ENCODE data around the gene ANXA3. TPM values are rescaled to one million over a fixed set of nuclear protein-coding genes. Genes with fewer than 3 reads are reported as not detected.

Gene ANXA3
- total RNA-seq, 1 donor from 2014 or later, result 1.9 TPM

GRCh38 chr4:78553043-78553396 lies 1.4 kb downstream of the ANXA3 start:
- no peak for DNase-seq
- peaks cover 11% of the 10 kb centered on the region for H3K4me1 Mint-ChIP-seq
- intact Hi-C loops (cut with micrococcal nuclease), result loop anchor here (5.0 kb wide), 1 partner anchor 224 kb away; the partner anchor contains the start of gene BMP2K
- peaks cover 20% of the 10 kb centered on the region for H3K27me3 Mint-ChIP-seq
- H3K36me3 Mint-ChIP-seq (ENCODE audit: low read depth), result peaks cover 17% of the 10 kb centered on the region
- no peak overlapping the region for H3K27ac Mint-ChIP-seq
- no peak overlapping the region for H3K4me3 Mint-ChIP-seq
- H3K9me3 Mint-ChIP-seq, result peaks cover 10% of the 10 kb centered on the region

- peaks cover 17% of the 10 kb centered on the region for H3K36me3 Mint-ChIP-seq (ENCODE audit: low read depth)
- no peak overlapping the region for H3K27ac Mint-ChIP-seq
- H3K27me3 Mint-ChIP-seq, result peaks cover 20% of the 10 kb centered on the region
- H3K4me1 Mint-ChIP-seq, result peaks cover 11% of the 10 kb centered on the region
- H3K4me3 Mint-ChIP-seq, result no peak overlapping the region
- DNase-seq, result no peak
- intact Hi-C loops (cut with micrococcal nuclease), result loop anchor here (5.0 kb wide), 1 partner anchor 224 kb away; the partner anchor contains the start of gene BMP2K
- H3K9me3 Mint-ChIP-seq, result peaks cover 10% of the 10 kb centered on the region
Measured at GRCh38 chr4:78553529-78554060, 2.0 kb downstream of the ANXA3 start.

- H3K9me3 Mint-ChIP-seq, result peaks cover 10% of the 10 kb centered on the region
- no peak for DNase-seq
- H3K27ac Mint-ChIP-seq, result no peak overlapping the region
- no peak overlapping the region for H3K4me3 Mint-ChIP-seq
- peaks cover 5% of the 10 kb centered on the region for H3K4me1 Mint-ChIP-seq
- intact Hi-C loops (cut with micrococcal nuclease), result no loop called here
- H3K27me3 Mint-ChIP-seq, result no peaks in the 10 kb centered on the region
- H3K36me3 Mint-ChIP-seq (ENCODE audit: low read depth), result peaks cover 17% of the 10 kb centered on the region
Measured at GRCh38 chr4:78556665-78557064, 5.1 kb downstream of the ANXA3 start.

GRCh38 chr4:78557841-78558240 lies 6.3 kb downstream of the ANXA3 start:
- intact Hi-C loops (cut with micrococcal nuclease), result no loop called here
- Mint-ChIP-seq H3K4me1 (no peaks in the 10 kb centered on the region), H3K27ac (no peak overlapping the region), H3K36me3 (ENCODE audit: low read depth) (peaks cover 16% of the 10 kb centered on the region), H3K9me3 (peaks cover 10% of the 10 kb centered on the region), H3K27me3 (peaks cover 2% of the 10 kb centered on the region), H3K4me3 (no peak overlapping the region)
- no peak for DNase-seq

- Mint-ChIP-seq H3K27ac (no peak overlapping the region), H3K27me3 (peaks cover 4% of the 10 kb centered on the region), H3K4me1 (no peaks in the 10 kb centered on the region), H3K9me3 (peaks cover 10% of the 10 kb centered on the region), H3K36me3 (ENCODE audit: low read depth) (peaks cover 16% of the 10 kb centered on the region), H3K4me3 (no peak overlapping the region)
- intact Hi-C loops (cut with micrococcal nuclease), result no loop called here
- DNase-seq, result no peak
Measured at GRCh38 chr4:78558410-78558809, 6.8 kb downstream of the ANXA3 start.

GRCh38 chr4:78560296-78560963 lies 8.9 kb downstream of the ANXA3 start:
- no peak for DNase-seq
- peaks cover 6% of the 10 kb centered on the region for H3K36me3 Mint-ChIP-seq (ENCODE audit: low read depth)
- intact Hi-C loops (cut with micrococcal nuclease), result no loop called here
- no peak overlapping the region for H3K27ac Mint-ChIP-seq
- peaks cover 3% of the 10 kb centered on the region for H3K9me3 Mint-ChIP-seq
- H3K27me3 Mint-ChIP-seq, result peaks cover 7% of the 10 kb centered on the region
- H3K4me3 Mint-ChIP-seq, result no peak overlapping the region
- no peaks in the 10 kb centered on the region for H3K4me1 Mint-ChIP-seq

GRCh38 chr4:78561677-78562076 lies 10.1 kb downstream of the ANXA3 start:
- peaks cover 2% of the 10 kb centered on the region for H3K36me3 Mint-ChIP-seq (ENCODE audit: low read depth)
- no peaks in the 10 kb centered on the region for H3K4me1 Mint-ChIP-seq
- intact Hi-C loops (cut with micrococcal nuclease), result no loop called here
- H3K27ac Mint-ChIP-seq, result no peak overlapping the region
- DNase-seq, result no peak
- peaks cover 7% of the 10 kb centered on the region for H3K27me3 Mint-ChIP-seq
- peaks cover 3% of the 10 kb centered on the region for H3K9me3 Mint-ChIP-seq
- no peak overlapping the region for H3K4me3 Mint-ChIP-seq

GRCh38 chr4:78562687-78563086 lies 11.1 kb downstream of the ANXA3 start:
- Mint-ChIP-seq H3K36me3 (ENCODE audit: low read depth) (no peaks in the 10 kb centered on the region), H3K9me3 (no peaks in the 10 kb centered on the region), H3K27me3 (peaks cover 7% of the 10 kb centered on the region), H3K27ac (no peak overlapping the region), H3K4me1 (no peaks in the 10 kb centered on the region), H3K4me3 (no peak overlapping the region)
- intact Hi-C loops (cut with micrococcal nuclease), result no loop called here
- no peak for DNase-seq

- no peak for DNase-seq
- H3K27me3 Mint-ChIP-seq, result peaks cover 8% of the 10 kb centered on the region
- H3K4me1 Mint-ChIP-seq, result no peaks in the 10 kb centered on the region
- H3K9me3 Mint-ChIP-seq, result no peaks in the 10 kb centered on the region
- intact Hi-C loops (cut with micrococcal nuclease), result no loop called here
- no peak overlapping the region for H3K27ac Mint-ChIP-seq
- H3K4me3 Mint-ChIP-seq, result no peak overlapping the region
- H3K36me3 Mint-ChIP-seq (ENCODE audit: low read depth), result no peaks in the 10 kb centered on the region
Measured at GRCh38 chr4:78565971-78566372, 14.4 kb downstream of the ANXA3 start.

- intact Hi-C loops (cut with micrococcal nuclease), result no loop called here
- no peaks in the 10 kb centered on the region for H3K36me3 Mint-ChIP-seq (ENCODE audit: low read depth)
Measured at GRCh38 chr4:78566834-78567499, 15.4 kb downstream of the ANXA3 start.

GRCh38 chr4:78567500-78568060 lies 16.0 kb downstream of the ANXA3 start:
- no peaks in the 10 kb centered on the region for H3K4me1 Mint-ChIP-seq
- H3K27me3 Mint-ChIP-seq, result peaks cover 8% of the 10 kb centered on the region
- no peak overlapping the region for H3K27ac Mint-ChIP-seq
- intact Hi-C loops (cut with micrococcal nuclease), result no loop called here
- H3K9me3 Mint-ChIP-seq, result no peaks in the 10 kb centered on the region
- no peaks in the 10 kb centered on the region for H3K36me3 Mint-ChIP-seq (ENCODE audit: low read depth)
- no peak overlapping the region for H3K4me3 Mint-ChIP-seq
- DNase-seq, result no peak

More at GRCh38 chr4:78566834-78567499, 15.4 kb downstream of the ANXA3 start:
- no peak for DNase-seq
- H3K27me3 Mint-ChIP-seq, result peaks cover 8% of the 10 kb centered on the region
- no peak overlapping the region for H3K4me3 Mint-ChIP-seq
- H3K27ac Mint-ChIP-seq, result no peak overlapping the region
- no peaks in the 10 kb centered on the region for H3K9me3 Mint-ChIP-seq
- no peaks in the 10 kb centered on the region for H3K4me1 Mint-ChIP-seq

GRCh38 chr4:78568640-78569305 lies 17.2 kb downstream of the ANXA3 start:
- Mint-ChIP-seq H3K4me1 (no peaks in the 10 kb centered on the region), H3K27me3 (peaks cover 4% of the 10 kb centered on the region)
- intact Hi-C loops (cut with micrococcal nuclease), result no loop called here

GRCh38 chr4:78569306-78569821 lies 17.8 kb downstream of the ANXA3 start:
- Mint-ChIP-seq H3K27ac (no peak overlapping the region), H3K4me3 (no peak overlapping the region), H3K27me3 (peaks cover 4% of the 10 kb centered on the region), H3K9me3 (no peaks in the 10 kb centered on the region), H3K36me3 (ENCODE audit: low read depth) (peaks cover 1% of the 10 kb centered on the region), H3K4me1 (no peaks in the 10 kb centered on the region)
- DNase-seq, result no peak
- intact Hi-C loops (cut with micrococcal nuclease), result no loop called here

More at GRCh38 chr4:78568640-78569305, 17.2 kb downstream of the ANXA3 start:
- H3K27ac Mint-ChIP-seq, result no peak overlapping the region
- H3K9me3 Mint-ChIP-seq, result no peaks in the 10 kb centered on the region
- H3K4me3 Mint-ChIP-seq, result no peak overlapping the region
- no peak for DNase-seq
- H3K36me3 Mint-ChIP-seq (ENCODE audit: low read depth), result peaks cover 1% of the 10 kb centered on the region
